Measurements from ENCODE around the gene NEDD4.
"Not testable (repeated sequence)": the region's sequence is repeated elsewhere in the genome, so short reads cannot be mapped to it uniquely, and the experiment has no call there.

The NEDD4 gene

DNA sequence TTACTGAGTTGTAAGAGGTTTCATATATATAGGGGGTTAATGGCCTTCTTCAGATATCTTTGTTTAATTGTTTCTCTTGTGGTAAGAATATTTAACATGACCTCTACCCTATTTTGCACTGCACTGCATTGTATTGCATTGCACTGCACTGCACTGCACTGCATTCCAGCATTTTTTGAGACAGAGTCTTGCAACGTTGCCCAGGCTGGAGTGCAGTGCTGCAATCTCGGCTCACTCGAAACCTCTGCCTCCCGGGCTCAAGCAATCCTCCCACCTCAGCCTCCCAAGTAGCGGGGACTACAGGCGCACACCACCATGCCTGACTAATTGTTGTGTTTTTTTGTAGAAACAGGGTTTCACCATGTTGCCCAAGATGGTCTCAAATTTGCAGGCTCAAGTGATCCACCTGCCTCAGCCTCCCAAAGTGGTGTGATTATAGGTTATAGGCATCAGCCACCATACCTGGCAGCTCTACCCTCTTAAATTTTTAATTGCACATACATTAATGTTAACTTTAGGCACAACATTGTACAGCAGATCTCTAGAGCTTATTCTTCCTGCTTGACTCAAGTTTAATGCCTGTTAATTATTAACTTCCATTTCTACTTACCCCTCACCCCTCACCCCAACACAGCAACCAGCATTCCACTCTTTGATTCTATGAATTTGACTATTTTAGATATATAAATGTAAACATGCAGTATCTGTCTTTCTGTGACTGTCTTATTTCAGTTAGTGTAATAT lies 38.4 kb downstream of the NEDD4 start:
- no peak for DNase-seq

GRCh38 chr15:55952501-55953274 lies 40.7 kb downstream of the NEDD4 start:
- DNase-seq, result not testable (repeated sequence)

DNA sequence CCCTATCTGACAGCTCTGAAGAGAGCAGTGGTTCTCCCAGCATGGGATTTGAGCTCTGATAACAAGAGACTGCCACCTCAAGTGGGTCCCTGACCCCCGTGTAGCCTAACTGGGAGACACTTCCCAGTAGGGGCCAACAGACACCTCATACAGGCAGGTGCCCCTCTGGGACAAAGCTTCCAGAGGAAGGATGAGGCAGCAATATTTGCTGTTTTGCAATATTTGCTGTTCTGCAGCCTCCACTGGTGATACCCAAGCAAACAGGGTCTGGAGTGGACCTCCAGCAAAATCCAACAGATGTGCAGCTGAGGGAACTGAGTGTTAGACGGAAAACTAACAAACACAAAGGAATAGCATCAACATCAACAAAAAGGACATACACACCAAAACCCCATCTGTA lies 48.8 kb downstream of the NEDD4 start:
- not testable (repeated sequence) for DNase-seq

DNA sequence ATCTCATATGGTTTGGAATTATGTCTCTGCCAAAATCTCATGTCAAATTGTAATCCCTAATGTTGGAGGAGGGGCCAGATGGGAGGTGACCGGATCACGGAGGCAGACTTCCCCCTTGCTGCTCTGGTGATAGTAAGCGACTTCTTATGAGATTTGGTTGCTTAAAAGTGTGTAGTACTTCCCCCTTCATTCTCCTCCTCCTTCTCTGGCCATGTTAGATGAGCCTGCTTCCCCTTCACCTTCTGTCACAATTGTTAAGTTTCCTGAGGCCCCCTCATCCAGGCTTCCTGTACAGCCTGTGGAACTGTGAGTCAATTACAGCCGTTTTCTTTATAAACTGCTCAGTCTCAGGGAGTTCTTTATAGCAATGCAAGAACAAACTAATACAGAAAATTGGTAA lies 51.1 kb downstream of the NEDD4 start:
- DNase-seq, result no peak

DNA sequence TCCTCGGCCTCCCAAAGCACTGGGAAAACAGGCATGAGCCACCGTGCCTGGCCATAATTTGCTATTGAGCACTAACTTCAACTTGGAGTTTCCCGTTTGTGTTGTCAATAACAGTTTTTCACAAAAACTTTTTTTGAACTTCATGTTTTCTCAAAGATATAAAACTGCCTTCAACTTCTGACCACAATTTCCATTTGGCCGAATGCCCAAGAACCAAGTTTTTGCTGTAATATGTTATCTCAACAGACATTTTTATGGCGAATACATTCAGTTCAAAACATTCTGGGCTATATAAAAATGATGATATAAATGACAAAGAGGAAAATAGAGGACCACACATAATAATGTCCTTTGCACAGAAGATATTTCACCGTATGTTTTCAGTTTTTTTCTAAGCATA lies 56.4 kb downstream of the NEDD4 start:
- no peak for DNase-seq

DNA sequence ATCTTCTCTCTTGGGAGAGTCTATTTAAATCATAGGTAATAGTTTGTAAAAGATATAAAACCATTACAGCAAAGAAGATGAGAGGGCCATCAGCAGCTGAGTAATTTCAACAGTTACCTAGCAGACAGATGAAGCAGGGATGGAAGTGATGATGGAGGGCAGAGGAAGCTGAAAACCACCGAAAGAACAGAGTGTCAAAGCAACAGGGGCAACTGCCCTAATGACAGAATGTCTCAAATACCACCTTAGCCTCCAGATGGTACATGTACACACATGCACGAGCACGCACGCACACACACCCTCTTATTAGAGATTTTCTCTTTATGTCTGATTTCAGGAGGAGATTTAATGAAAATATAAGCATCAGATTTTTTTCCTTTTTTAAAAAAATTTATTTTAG lies 64.5 kb downstream of the NEDD4 start:
- no peak for DNase-seq

DNA sequence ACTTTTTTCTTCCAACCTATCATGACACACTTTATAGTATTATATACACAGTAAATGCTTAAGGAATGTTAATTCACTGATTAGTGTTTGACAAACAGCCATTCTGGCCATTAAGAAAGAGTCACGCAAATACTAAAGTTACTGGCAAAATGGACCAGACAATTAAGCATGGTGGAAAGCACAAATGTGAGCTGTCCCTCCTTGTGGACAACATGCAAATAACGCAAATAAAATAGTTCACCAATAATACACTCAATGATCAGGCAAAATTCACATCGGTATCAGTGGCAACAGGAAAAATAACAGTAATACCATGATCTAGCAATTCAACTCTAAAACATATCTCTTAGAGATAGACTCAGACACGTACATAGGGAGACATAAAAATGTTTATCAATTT lies 71.7 kb downstream of the NEDD4 start:
- no peak for DNase-seq

GRCh38 chr15:55917881-55918296 lies 75.5 kb downstream of the NEDD4 start:
- no peak for DNase-seq

- DNase-seq, result no peak
Observed at GRCh38 chr15:55916666-55917409, 76.6 kb downstream of the NEDD4 start.

GRCh38 chr15:55915876-55916567 lies 77.4 kb downstream of the NEDD4 start:
- DNase-seq, result no peak

- DNase-seq, result no peak
Observed at GRCh38 chr15:55915221-55915620, 78.2 kb downstream of the NEDD4 start.

DNA sequence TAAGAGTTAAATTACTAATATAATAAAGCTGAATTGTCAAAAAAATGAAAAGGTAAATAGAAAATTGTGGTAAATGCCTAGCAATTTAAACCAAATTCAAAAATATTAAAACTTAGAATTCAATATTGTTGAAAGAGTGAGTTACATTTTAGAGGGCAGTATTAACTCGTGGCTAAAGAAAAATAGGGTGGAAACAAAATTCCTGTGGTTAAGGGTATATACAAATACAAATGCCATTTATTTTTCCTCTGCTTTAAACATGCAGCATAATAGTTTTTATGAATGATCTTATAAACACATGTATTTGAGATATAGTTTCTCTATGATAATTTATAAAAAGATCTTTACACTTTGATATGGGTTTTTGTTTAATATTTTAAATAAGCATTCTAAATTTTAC lies 79.0 kb downstream of the NEDD4 start:
- DNase-seq, result no peak

GRCh38 chr15:55912982-55913381 lies 80.4 kb downstream of the NEDD4 start:
- DNase-seq, result no peak

- DNase-seq, result no peak
Observed at GRCh38 chr15:55909036-55909811, 84.2 kb downstream of the NEDD4 start.

DNA sequence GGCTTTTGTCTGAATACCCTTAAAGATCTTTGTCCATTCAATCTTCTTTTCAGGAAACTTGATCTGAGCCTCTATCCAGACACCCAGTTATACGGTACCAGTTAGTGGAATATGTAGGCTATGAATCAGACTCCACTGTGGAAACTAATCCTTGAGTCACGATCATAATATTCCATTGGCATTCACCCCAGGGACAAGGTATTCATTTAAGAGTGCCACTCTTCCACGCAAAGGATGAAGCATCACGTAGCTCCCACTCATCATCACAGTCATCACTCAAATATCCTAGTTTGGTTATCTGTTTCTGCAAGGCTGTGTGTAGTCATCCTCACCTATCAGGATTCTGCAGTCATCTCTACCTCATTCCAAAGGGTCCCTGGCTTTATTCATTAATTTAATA lies 85.6 kb downstream of the NEDD4 start:
- DNase-seq, result no peak

- DNase-seq, result no peak
Observed at GRCh38 chr15:55902981-55903380, 90.4 kb downstream of the NEDD4 start.

- DNase-seq, result no peak
Observed at GRCh38 chr15:55900019-55900418, 93.4 kb downstream of the NEDD4 start.

DNA sequence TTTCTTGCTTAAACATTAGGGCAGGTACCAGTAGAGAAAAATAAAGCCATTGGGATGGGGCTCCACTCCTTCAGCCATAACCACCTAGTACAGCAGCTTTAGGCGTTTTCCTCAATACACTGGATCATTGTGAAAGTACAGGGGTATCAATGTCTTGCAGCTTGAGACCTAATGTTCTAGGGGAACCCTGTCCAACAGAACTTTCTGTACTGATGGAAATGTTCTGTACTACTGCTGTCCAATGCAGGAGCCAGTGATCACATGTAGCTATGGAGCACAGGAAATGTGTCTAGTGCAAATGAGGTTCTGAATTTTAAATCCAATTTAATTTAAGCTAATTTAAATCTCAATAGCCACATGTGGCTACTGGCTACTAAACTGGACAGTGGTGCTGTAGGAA lies 93.9 kb downstream of the NEDD4 start:
- DNase-seq, result no peak

- no peak for DNase-seq
Observed at GRCh38 chr15:55897560-55898336, 95.7 kb downstream of the NEDD4 start.

GRCh38 chr15:55894399-55894965 lies 98.9 kb downstream of the NEDD4 start:
- DNase-seq, result no peak

DNA sequence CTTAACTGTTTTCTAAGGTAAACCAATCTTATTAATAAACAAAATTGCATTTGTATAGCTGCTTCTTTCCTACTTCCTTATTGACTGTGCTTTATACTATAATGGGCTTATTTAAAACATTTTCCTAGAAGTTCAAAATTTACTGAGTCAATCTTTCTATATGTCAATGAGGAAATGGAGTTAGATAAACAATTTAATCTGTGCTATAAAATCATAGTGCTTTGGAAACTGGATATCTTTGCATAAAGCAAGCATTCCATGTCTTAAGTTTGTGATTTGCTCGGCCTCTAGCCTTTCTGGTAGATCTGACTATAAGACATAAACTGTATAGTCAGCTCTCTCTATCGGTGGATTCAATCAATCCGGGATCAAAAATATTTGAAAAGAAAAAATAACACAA lies 99.6 kb downstream of the NEDD4 start:
- no peak for DNase-seq
